ENCODE results near the gene SLIT3.

Gene SLIT3

DNA sequence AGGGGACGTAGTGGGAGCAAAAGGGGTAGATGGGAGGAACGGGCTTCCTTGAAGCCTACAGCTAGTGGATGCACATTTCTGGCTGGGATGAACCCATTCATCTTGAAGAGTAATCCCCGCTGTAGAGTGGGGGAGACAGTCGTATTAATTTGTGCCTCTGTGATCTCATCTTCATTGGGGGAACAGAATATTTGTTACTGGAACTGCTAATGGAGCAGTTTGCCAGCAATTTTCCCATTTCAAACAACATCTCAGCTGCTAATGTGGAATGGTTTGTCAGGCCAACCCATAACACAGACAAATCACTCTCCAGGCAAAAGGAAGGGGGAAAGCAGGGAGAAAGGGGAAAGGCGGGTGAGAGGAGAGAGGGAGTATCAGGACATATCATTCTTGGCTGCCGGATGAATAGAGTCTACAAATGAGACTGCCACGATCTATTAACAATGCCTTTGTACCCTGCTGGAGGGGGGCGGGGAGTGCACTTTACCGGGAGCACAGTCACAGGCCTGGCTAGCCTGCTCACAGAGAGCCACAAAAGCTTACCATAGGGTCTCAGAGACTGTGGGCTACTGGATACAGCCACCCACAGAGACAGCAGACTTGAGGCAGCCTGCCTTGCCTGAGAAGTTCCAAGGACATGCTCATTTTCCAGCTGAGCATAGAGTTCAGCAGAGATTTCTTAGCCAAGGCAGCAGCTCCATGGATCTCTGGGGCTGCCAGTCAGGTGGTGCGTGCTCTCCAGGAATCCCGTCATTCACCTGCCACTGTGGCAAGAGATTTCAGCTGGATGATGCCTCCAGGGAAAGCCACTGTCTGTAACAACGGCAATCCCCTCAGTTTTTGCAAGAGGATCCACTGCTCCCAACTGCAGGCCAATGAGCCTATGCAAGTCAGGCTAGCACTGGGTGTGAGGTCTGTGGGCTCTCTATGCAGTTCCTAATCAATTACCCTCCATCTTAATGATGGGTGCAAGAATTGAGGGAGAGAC lies 504.1 kb downstream of the SLIT3 start:
- no peak for TF ChIP-seq CTCF (IDR thresholded peaks at IDR 0.05; ENCODE audit: insufficient read depth, missing control alignments)
- FAIRE-seq (no peak), DNase-seq (ENCODE audit: insufficient read length, low spot score) (no peak)

- TF ChIP-seq CTCF (IDR thresholded peaks at IDR 0.05; ENCODE audit: insufficient read depth, missing control alignments), result no peak
- no peak for FAIRE-seq
- DNase-seq (ENCODE audit: insufficient read length, low spot score), result no peak
Observed at GRCh38 chr5:168796000-168796399, 504.9 kb downstream of the SLIT3 start.

DNA sequence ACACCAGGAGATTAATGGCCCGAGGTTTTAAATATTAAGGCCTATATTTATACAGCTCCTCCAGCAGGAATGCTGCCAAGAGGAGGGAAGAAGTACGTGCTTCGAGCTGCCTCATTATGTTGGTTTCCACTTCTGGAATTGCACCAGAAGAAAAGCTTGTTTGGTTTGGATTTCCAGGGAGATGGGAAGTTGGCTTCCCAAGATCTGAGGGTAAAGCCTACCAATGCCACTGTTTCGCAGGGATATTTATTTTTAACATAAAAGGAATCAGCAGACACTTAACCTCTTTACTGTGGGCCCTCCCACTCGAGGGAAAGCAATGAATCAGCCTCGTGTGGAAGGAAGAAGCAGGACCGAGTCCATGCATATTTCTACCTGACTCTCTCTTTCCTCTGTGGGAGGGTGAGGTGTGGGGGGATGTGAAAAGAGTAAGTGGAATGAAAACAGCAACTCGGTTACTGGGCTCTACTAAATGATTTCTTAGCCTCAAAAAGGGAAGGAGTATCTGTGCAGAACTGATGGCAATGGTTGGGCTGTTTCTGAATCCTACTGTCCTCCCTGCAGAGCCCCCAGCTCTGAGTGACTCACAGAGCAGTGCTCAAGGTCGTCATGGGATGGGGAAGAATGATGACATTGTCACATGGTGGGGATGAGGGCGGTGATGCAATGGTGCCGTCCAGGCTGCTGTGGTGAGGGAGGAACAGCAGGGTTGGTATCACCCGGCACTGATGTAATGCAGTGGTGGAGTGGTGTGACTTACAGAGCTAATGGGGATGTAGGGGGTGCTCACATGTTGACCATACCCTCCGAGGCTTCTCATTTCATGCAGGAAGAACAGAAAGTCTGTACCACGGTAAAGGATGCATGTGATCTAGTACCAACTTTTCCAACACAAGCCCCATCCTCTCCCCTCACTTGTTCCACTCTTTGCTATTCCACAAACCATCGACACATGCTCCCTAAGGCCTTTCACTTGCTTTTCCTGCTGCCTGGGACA lies 506.8 kb downstream of the SLIT3 start:
- no peak for FAIRE-seq
- TF ChIP-seq CTCF (IDR thresholded peaks at IDR 0.05; ENCODE audit: insufficient read depth, missing control alignments), result no peak
- DNase-seq (ENCODE audit: insufficient read length, low spot score), result no peak

DNA sequence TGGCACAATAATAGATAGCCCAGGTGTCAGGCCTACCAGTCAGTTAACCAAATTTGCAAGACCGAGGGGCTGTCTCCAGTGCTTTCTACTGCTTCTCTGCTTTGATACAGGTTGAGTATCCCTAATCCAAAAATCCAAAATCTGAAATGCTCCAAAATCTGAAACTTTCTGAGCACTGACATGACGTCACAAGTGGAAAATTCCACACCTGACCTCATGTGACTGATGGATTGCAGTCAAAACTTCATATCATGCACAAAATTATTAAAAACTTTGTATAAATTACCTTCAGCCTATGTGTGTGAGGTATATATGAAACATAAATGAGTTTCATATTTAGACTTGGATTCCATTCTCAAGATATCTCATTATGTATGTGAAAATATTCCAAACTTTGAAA lies 508.3 kb downstream of the SLIT3 start:
- TF ChIP-seq CTCF (IDR thresholded peaks at IDR 0.05; ENCODE audit: insufficient read depth, missing control alignments), result no peak
- DNase-seq (ENCODE audit: insufficient read length, low spot score) (no peak), FAIRE-seq (no peak)

DNA sequence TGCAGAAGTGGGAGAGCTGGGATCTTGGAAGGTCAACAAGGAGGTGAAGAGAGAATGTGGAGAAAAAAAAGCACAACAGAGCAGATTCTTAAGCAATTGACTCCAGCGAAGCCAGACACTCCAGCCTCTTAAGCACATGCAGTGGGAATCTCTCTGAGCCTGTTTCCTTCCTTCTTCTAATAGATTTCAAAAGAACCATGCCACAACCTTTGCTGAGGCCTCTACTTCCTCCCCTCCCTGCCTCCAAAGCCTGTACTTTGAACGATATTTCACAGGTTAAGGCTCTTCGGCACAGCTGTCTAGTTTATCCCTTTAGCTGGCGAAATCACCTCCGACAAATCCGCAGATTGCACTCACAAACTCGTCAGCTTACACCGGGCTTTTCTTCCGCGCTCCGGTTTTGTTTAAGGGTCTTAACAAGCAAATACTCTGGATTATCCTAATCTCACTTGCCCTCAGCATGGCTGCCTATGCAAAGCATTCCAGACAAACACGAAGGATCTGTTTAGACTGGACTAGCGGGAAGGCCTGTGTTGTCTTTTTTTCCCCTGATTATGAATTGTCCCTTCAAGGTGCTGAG lies 510.2 kb downstream of the SLIT3 start:
- peak; percentile 97 for FAIRE-seq
- DNase-seq (ENCODE audit: insufficient read length, low spot score), result peak; percentile 53
- TF ChIP-seq CTCF (IDR thresholded peaks at IDR 0.05; ENCODE audit: insufficient read depth, missing control alignments), result no peak

- no peak for TF ChIP-seq CTCF (IDR thresholded peaks at IDR 0.05; ENCODE audit: insufficient read depth, missing control alignments)
- DNase-seq (ENCODE audit: insufficient read length, low spot score), result no peak
- no peak for FAIRE-seq
Observed at GRCh38 chr5:168790002-168790635, 510.8 kb downstream of the SLIT3 start.

Data from D721Med (cell line).